Tibial artery (tissue), 4 donors: Measurements from ENCODE around the gene TXNRD2.

Source experiments
- DNase-seq, 2 donors: peaks; one replicate each; pipeline ENCODE4 v3.0.0-alpha.2; 2019
- H3K27ac ChIP-seq, 2 donors: fragments of 200-600 bp; sonication (generic) in 1 of 2; 1 replicate in 1 of 2; 2 replicates in 1 of 2; pipeline ENCODE4 v1.5.1; 2018 to 2019; ENCODE audit warnings: mild to moderate bottlenecking in 1 of 2
- H3K27me3 ChIP-seq, 2 donors: fragments of 200-600 bp; sonication (generic) in 1 of 2; one replicate each; pipeline versions ENCODE4 v1.5.1 to v1.6.0; 2016 to 2019
- H3K36me3 ChIP-seq, 3 donors: fragments of 200-600 bp; sonication (generic) in 2 of 3; one replicate each; pipeline ENCODE4 v1.5.1; 2016 to 2019; ENCODE audit warnings: mild to moderate bottlenecking in 2 of 3
- H3K4me1 ChIP-seq, 4 donors: fragments of 200-600 bp; sonication (generic) in 2 of 4; 1 replicate in 3 of 4; 2 replicates in 1 of 4; pipeline ENCODE4 v1.5.1; 2016 to 2019
- H3K4me3 ChIP-seq, 2 donors: fragments of 200-600 bp; sonication (generic) in 1 of 2; 1 replicate in 1 of 2; 2 replicates in 1 of 2; pipeline ENCODE4 v1.5.1; 2018 to 2019; ENCODE audit warnings: mild to moderate bottlenecking in 2 of 2
- H3K9me3 ChIP-seq, 3 donors: fragments of 200-600 bp; sonication (generic) in 1 of 3; one replicate each; pipeline ENCODE4 v1.5.1; 2016 to 2019
- CTCF ChIP-seq, 2 experiments: fragments of 200-600 bp in 1 of 2; fragments of 450-650 bp in 1 of 2; IDR thresholded peaks; one replicate each; pipeline ENCODE4 v1.5.1; 2017 to 2019; ENCODE audit warnings: antibody characterized with exemption in 2 of 2, mild to moderate bottlenecking in 1 of 2, moderate library complexity in 1 of 2
- intact Hi-C: fragments of 100-400 bp; cut with DNase I; formaldehyde crosslinking; loops from one replicate; pipeline ENCODE4 v1.15.0; 2023; ENCODE audit warnings: low total_unique reads

TXNRD2 gene

GRCh38 chr22:19872779-19873137 is 68.9 kb downstream of the TXNRD2 start:
- Histone ChIP-seq H3K9me3 (no peaks in the 10 kb centered on the region), H3K36me3 (peaks cover 0 to 25% (median 18%) of the 10 kb centered on the region in 3 donors), H3K4me3 (no peak overlapping the region), H3K27me3 (no peaks in the 10 kb centered on the region), H3K4me1 (peaks cover 0 to 20% (median 10%) of the 10 kb centered on the region in 4 donors), H3K27ac (no peak overlapping the region)
- peak; percentile 13 to 46 for DNase-seq
- no peak for TF ChIP-seq CTCF (IDR thresholded peaks at IDR 0.05)
- intact Hi-C loops = no loop called here

- peak; percentile 19 to 61 for DNase-seq
- Histone ChIP-seq H3K27me3 (no peaks in the 10 kb centered on the region), H3K36me3 (peaks cover 0 to 22% (median 18%) of the 10 kb centered on the region in 3 donors), H3K4me1 (peaks cover 0 to 20% (median 10%) of the 10 kb centered on the region in 4 donors), H3K4me3 (no peak overlapping the region), H3K27ac (no peak overlapping the region), H3K9me3 (no peaks in the 10 kb centered on the region)
- TF ChIP-seq CTCF (IDR thresholded peaks at IDR 0.05) = no peak
- intact Hi-C loops = no loop called here
Observed at GRCh38 chr22:19871845-19872778, 69.5 kb downstream of the TXNRD2 start.

GRCh38 chr22:19871023-19871844 is 70.4 kb downstream of the TXNRD2 start:
- peak; percentile 7 to 62 for DNase-seq
- intact Hi-C loops = no loop called here
- Histone ChIP-seq H3K4me3 (no peak overlapping the region), H3K9me3 (no peaks in the 10 kb centered on the region), H3K27me3 (no peaks in the 10 kb centered on the region), H3K27ac (no peak overlapping the region), H3K4me1 (peaks cover 0 to 20% (median 10%) of the 10 kb centered on the region in 4 donors), H3K36me3 (peaks cover 0 to 14% (median 10%) of the 10 kb centered on the region in 3 donors)
- TF ChIP-seq CTCF (IDR thresholded peaks at IDR 0.05) = no peak

- no peak for TF ChIP-seq CTCF (IDR thresholded peaks at IDR 0.05)
- H3K27ac ChIP-seq = no peak overlapping the region
- no peaks in the 10 kb centered on the region for H3K9me3 ChIP-seq
- intact Hi-C loops = no loop called here
- H3K27me3 ChIP-seq = no peaks in the 10 kb centered on the region
- H3K4me1 ChIP-seq = peaks cover 0 to 16% (median 2%) of the 10 kb centered on the region in 4 donors
- no peak overlapping the region for H3K4me3 ChIP-seq
- H3K36me3 ChIP-seq = peaks cover 0 to 7% (median 3%) of the 10 kb centered on the region in 3 donors
- peak; percentile 17 to 57 for DNase-seq
Observed at GRCh38 chr22:19870153-19871022, 71.2 kb downstream of the TXNRD2 start.
